CD14-positive monocyte (primary cell): ENCODE results near the gene PLD3. TPM values are rescaled to one million over a fixed set of nuclear protein-coding genes. Genes with fewer than 3 reads are reported as not detected.

Source experiments
- DNase-seq, 3 donors: peaks; one replicate each; pipeline ENCODE4 v3.0.0-alpha.2; 2011 to 2022
- H2AFZ ChIP-seq: 2 replicates; pipeline ENCODE4 v1.6.0; 2012; ENCODE audit warnings: mild to moderate bottlenecking, low read depth, low read length, inconsistent platforms; ENCODE audit not compliant: insufficient read depth, poor library complexity, severe bottlenecking
- H3K27ac ChIP-seq, 2 donors: 1 replicate in 1 of 2; 2 replicates in 1 of 2; pipeline ENCODE4 v1.5.1; 2012 to 2013; ENCODE audit warnings: low read length in 2 of 2, control low read depth in 1 of 2, inconsistent platforms in 1 of 2, low read depth in 1 of 2, mild to moderate bottlenecking in 1 of 2
- H3K27me3 ChIP-seq, 2 donors: one replicate each; pipeline versions ENCODE4 v1.6.0 to v1.6.1; 2011 to 2013; ENCODE audit warnings: low read length in 2 of 2; ENCODE audit not compliant: control insufficient read depth in 2 of 2, insufficient read depth in 2 of 2
- H3K36me3 ChIP-seq, 2 donors: replicated peaks in 1 of 2; 1 replicate in 1 of 2; 2 replicates in 1 of 2; pipeline versions ENCODE4 v1.5.1 to v1.6.1; 2012 to 2013; ENCODE audit warnings: low read length in 2 of 2, control low read depth in 1 of 2, inconsistent platforms in 1 of 2, mild to moderate bottlenecking in 1 of 2; ENCODE audit not compliant: insufficient read depth in 2 of 2, control insufficient read depth in 1 of 2
- H3K4me1 ChIP-seq, 2 donors: 1 replicate in 1 of 2; 2 replicates in 1 of 2; pipeline versions ENCODE4 v1.5.1 to v1.6.1; 2012 to 2013; ENCODE audit warnings: low read length in 2 of 2, control low read depth in 1 of 2, inconsistent platforms in 1 of 2, mild to moderate bottlenecking in 1 of 2, moderate library complexity in 1 of 2; ENCODE audit not compliant: insufficient read depth in 2 of 2, control insufficient read depth in 1 of 2
- H3K4me2 ChIP-seq: replicated peaks from 2 replicates; pipeline ENCODE3; 2012; ENCODE audit warnings: low read length, moderate library complexity, mild to moderate bottlenecking; ENCODE audit not compliant: poor library complexity, severe bottlenecking; ENCODE audit errors: extremely low read depth
- H3K4me3 ChIP-seq, 3 experiments: fragments of 200-600 bp in 1 of 3; sonication (generic) in 1 of 3; replicated peaks in 1 of 3; 1 replicate in 2 of 3; 2 replicates in 1 of 3; pipeline ENCODE4 v1.5.1; 2011 to 2013; ENCODE audit warnings: low read length in 3 of 3, mild to moderate bottlenecking in 3 of 3, control low read depth in 2 of 3, low read depth in 2 of 3, inconsistent platforms in 1 of 3, moderate library complexity in 1 of 3
- H3K79me2 ChIP-seq: 2 replicates; pipeline ENCODE4 v1.6.0; 2012; ENCODE audit warnings: mild to moderate bottlenecking, control low read depth, inconsistent platforms, low read length, moderate library complexity; ENCODE audit not compliant: insufficient read depth
- H3K9ac ChIP-seq: 2 replicates; pipeline ENCODE4 v1.6.0; 2017; ENCODE audit warnings: low read length, mild to moderate bottlenecking; ENCODE audit not compliant: insufficient read depth, poor library complexity, severe bottlenecking
- H3K9me3 ChIP-seq, 2 donors: replicated peaks in 1 of 2; 1 replicate in 1 of 2; 2 replicates in 1 of 2; pipeline versions ENCODE4 v1.5.1 to v1.6.1; 2012 to 2013; ENCODE audit warnings: low read length in 2 of 2, control low read depth in 1 of 2; ENCODE audit not compliant: control insufficient read depth in 1 of 2, insufficient read depth in 1 of 2
- H4K20me1 ChIP-seq: 2 replicates; pipeline ENCODE4 v1.6.0; 2012; ENCODE audit warnings: mild to moderate bottlenecking, low read length, control low read depth, moderate library complexity; ENCODE audit not compliant: insufficient read depth
- H3K27ac Mint-ChIP-seq, 7 donors: one replicate each; pipeline ENCODE4 v1.8.0; 2020; ENCODE audit warnings: mild to moderate bottlenecking in 7 of 7, mixed read lengths in 7 of 7, moderate library complexity in 6 of 7, inconsistent platforms in 2 of 7
- H3K27me3 Mint-ChIP-seq, 3 donors: one replicate each; pipeline ENCODE4 v1.8.0; 2021 to 2022; ENCODE audit warnings: low read depth in 3 of 3, mild to moderate bottlenecking in 3 of 3, mixed read lengths in 3 of 3, moderate library complexity in 3 of 3, inconsistent platforms in 1 of 3
- H3K36me3 Mint-ChIP-seq, 2 donors: one replicate each; pipeline ENCODE4 v1.8.0; 2020; ENCODE audit warnings: mixed read lengths in 2 of 2, inconsistent platforms in 1 of 2, mild to moderate bottlenecking in 1 of 2
- H3K4me1 Mint-ChIP-seq: one replicate; pipeline ENCODE4 v1.8.0; 2020; ENCODE audit warnings: mild to moderate bottlenecking, mixed read lengths
- H3K4me3 Mint-ChIP-seq, 2 donors: one replicate each; pipeline ENCODE4 v1.8.0; 2020; ENCODE audit warnings: mild to moderate bottlenecking in 2 of 2, mixed read lengths in 2 of 2, moderate library complexity in 1 of 2
- H3K9me3 Mint-ChIP-seq, 7 donors: one replicate each; pipeline ENCODE4 v1.8.0; 2020 to 2022; ENCODE audit warnings: mixed read lengths in 7 of 7, mild to moderate bottlenecking in 6 of 7, moderate library complexity in 6 of 7, inconsistent platforms in 2 of 7
- WGBS: methylation state at CpG from one replicate; pipeline ENCODE4 v1.1.5; 2013; ENCODE audit warnings: missing lambda C conversion rate; ENCODE audit not compliant: insufficient coverage; 5-methylcytosine and 5-hydroxymethylcytosine counted together
- intact Hi-C, 2 donors: fragments of 100-400 bp; cut with micrococcal nuclease; formaldehyde crosslinking; loops; one replicate each; pipeline versions ENCODE4 v1.15.0 to v1.15.1; 2023
- polyA plus RNA-seq, 3 donors: library from polyadenylated mRNA; depleted of rRNA in 1 of 3; unstranded in 2 of 3; stranded (reverse) in 1 of 3; fragments of 300-500 nt in 2 of 3; fragments of >200 nt in 1 of 3; fragmentation: Illumina TruSeq in 2 of 3; gene quantifications; 1 replicate in 2 of 3; 2 replicates in 1 of 3; pipeline ENCODE4 v1.2.3, GENCODE V29; 2012 to 2021
- TF ChIP-seq, protein P1 (sequence below): fragments of 200-600 bp; IDR thresholded peaks from one replicate; pipeline ENCODE4 v1.8.0; 2022; ENCODE audit warnings: antibody characterized with exemption, mild to moderate bottlenecking

PLD3 gene
- polyA plus RNA-seq, 3 donors: 168 to 334 (median 170) TPM

DNA sequence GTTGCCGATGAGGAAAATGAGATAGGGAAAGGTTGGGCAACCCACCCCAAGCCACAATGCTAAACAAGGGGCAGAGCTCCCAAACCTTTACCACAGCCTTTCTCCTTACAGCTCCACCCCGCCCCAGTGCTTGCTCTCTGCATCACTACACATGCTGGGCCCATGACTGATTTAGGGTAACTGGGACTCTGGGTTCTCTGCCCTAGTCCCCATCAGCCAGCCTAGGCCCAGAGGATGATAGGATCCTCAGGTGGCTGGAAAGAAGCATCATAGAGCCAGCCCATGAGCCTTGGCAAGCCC lies 11.9 kb upstream of the PLD3 start:
- Histone ChIP-seq H3K4me1 (no peaks in the 10 kb centered on the region), H3K4me2 (no peak overlapping the region), H3K36me3 (peaks cover 56 to 75% of the 10 kb centered on the region in 2 donors), H3K27ac (no peak overlapping the region), H2AFZ (no peak overlapping the region), H3K9ac (no peak overlapping the region), H3K9me3 (no peaks in the 10 kb centered on the region), H4K20me1 (peaks cover under 1% of the 10 kb centered on the region), H3K27me3 (no peaks in the 10 kb centered on the region), H3K4me3 (no peak overlapping the region), H3K79me2 (peaks cover 5% of the 10 kb centered on the region)
- TF ChIP-seq, protein P1, sequence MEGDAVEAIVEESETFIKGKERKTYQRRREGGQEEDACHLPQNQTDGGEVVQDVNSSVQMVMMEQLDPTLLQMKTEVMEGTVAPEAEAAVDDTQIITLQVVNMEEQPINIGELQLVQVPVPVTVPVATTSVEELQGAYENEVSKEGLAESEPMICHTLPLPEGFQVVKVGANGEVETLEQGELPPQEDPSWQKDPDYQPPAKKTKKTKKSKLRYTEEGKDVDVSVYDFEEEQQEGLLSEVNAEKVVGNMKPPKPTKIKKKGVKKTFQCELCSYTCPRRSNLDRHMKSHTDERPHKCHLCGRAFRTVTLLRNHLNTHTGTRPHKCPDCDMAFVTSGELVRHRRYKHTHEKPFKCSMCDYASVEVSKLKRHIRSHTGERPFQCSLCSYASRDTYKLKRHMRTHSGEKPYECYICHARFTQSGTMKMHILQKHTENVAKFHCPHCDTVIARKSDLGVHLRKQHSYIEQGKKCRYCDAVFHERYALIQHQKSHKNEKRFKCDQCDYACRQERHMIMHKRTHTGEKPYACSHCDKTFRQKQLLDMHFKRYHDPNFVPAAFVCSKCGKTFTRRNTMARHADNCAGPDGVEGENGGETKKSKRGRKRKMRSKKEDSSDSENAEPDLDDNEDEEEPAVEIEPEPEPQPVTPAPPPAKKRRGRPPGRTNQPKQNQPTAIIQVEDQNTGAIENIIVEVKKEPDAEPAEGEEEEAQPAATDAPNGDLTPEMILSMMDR: no peak
- intact Hi-C loops: no loop called here
- peaks cover 0 to 1% (median 0%) of the 10 kb centered on the region in 7 donors for H3K9me3 Mint-ChIP-seq
- H3K27ac Mint-ChIP-seq: peak overlapping the region in 1 of 7 donors; percentile 6
- H3K4me3 Mint-ChIP-seq: no peak overlapping the region
- no peak for DNase-seq
- WGBS: 100% methylated on average over 1 of the region's 2 CpGs
- peaks cover 61 to 82% of the 10 kb centered on the region in 2 donors for H3K36me3 Mint-ChIP-seq
- peaks cover 0 to 2% (median 0%) of the 10 kb centered on the region in 3 donors for H3K27me3 Mint-ChIP-seq
- no peaks in the 10 kb centered on the region for H3K4me1 Mint-ChIP-seq

DNA sequence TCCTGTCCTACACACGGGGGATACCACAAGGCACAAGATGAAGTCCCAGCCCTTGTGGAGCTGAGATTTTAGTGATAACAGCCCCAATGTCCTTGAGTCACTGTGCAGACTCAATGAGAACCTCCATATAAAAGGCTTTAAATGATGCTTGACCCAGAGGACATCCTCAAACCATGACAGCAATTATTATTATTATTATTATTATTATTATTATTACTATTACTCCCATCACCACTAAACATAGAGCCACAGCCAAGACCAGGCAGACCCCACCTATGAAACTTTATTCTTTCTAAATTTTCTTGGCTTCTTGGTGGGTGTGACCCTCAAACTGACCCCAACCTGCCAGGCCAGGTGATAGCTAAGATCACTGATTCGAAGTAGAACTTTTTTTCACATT lies 11.4 kb upstream of the PLD3 start:
- Histone ChIP-seq H3K27ac (no peak overlapping the region), H3K9me3 (no peaks in the 10 kb centered on the region), H3K27me3 (no peaks in the 10 kb centered on the region), H2AFZ (no peak overlapping the region), H3K9ac (no peak overlapping the region), H3K79me2 (peaks cover 9% of the 10 kb centered on the region), H3K4me1 (no peaks in the 10 kb centered on the region), H3K4me2 (no peak overlapping the region), H3K4me3 (no peak overlapping the region), H3K36me3 (peaks cover 56 to 75% of the 10 kb centered on the region in 2 donors), H4K20me1 (peaks cover 6% of the 10 kb centered on the region)
- Mint-ChIP-seq H3K36me3 (peaks cover 57 to 81% of the 10 kb centered on the region in 2 donors), H3K27ac (no peak overlapping the region), H3K27me3 (peaks cover 0 to 2% (median 0%) of the 10 kb centered on the region in 3 donors), H3K9me3 (peaks cover 0 to 1% (median 0%) of the 10 kb centered on the region in 7 donors), H3K4me3 (no peak overlapping the region), H3K4me1 (no peaks in the 10 kb centered on the region)
- intact Hi-C loops: no loop called here
- no CpG with 5 or more reads among the region's 2 CpGs for WGBS
- TF ChIP-seq, protein P1: no peak
- no peak for DNase-seq
